HepG2 (cell line): ENCODE measurements around the gene MAP2K6. TPM values are rescaled to one million over a fixed set of nuclear protein-coding genes. Genes with fewer than 3 reads are reported as not detected.

Source experiments
- CREB1 ChIP-seq, 2 experiments: fragments of 450-650 bp in 1 of 2; IDR thresholded peaks; 2 replicates each; pipeline ENCODE4 v1.6.1; 2016 to 2017; ENCODE audit warnings: control low read depth in 1 of 2, mild to moderate bottlenecking in 1 of 2, missing compliant biosample characterization in 1 of 2, missing genetic modification characterization in 1 of 2
- ELF3 ChIP-seq: IDR thresholded peaks from 2 replicates; pipeline ENCODE4 v1.6.1; 2016; ENCODE audit warnings: missing genetic modification reagents, missing compliant biosample characterization
- GLI4 ChIP-seq: sonication (generic); formaldehyde crosslinking; IDR thresholded peaks from 2 replicates; pipeline ENCODE4 v1.5.1; 2020; ENCODE audit warnings: missing genetic modification reagents, mild to moderate bottlenecking, moderate library complexity, borderline replicate concordance
- KLF11 ChIP-seq: IDR thresholded peaks from 2 replicates; pipeline ENCODE4 v1.6.1; 2016; ENCODE audit warnings: missing compliant biosample characterization
- KLF12 ChIP-seq: sonication (generic); formaldehyde crosslinking; IDR thresholded peaks from 2 replicates; pipeline ENCODE4 v1.4.0; 2020; ENCODE audit warnings: missing genetic modification reagents, borderline replicate concordance
- NAIF1 ChIP-seq: sonication (generic); formaldehyde crosslinking; IDR thresholded peaks from 2 replicates; pipeline ENCODE4 v1.5.0; 2020; ENCODE audit warnings: mild to moderate bottlenecking, missing genetic modification reagents, borderline replicate concordance
- RARG ChIP-seq: sonication (generic); formaldehyde crosslinking; IDR thresholded peaks from 2 replicates; pipeline ENCODE4 v1.4.0; 2020; ENCODE audit warnings: low read depth, mild to moderate bottlenecking, missing genetic modification reagents
- RBAK ChIP-seq: sonication (generic); formaldehyde crosslinking; IDR thresholded peaks from 2 replicates; pipeline ENCODE4 v1.5.1; 2020; ENCODE audit warnings: mild to moderate bottlenecking, missing genetic modification reagents
- RXRA ChIP-seq: sonication (generic); formaldehyde crosslinking; IDR thresholded peaks from 2 replicates; pipeline ENCODE4 v1.5.1; 2020; ENCODE audit warnings: missing genetic modification reagents
- SNAI1 ChIP-seq: sonication (generic); formaldehyde crosslinking; IDR thresholded peaks from 2 replicates; pipeline ENCODE4 v1.5.0; 2020; ENCODE audit warnings: mild to moderate bottlenecking, missing genetic modification reagents, borderline replicate concordance
- TFDP2 ChIP-seq: sonication (generic); formaldehyde crosslinking; IDR thresholded peaks from 2 replicates; pipeline ENCODE4 v1.4.0; 2020; ENCODE audit warnings: missing genetic modification reagents
- XRCC5 ChIP-seq: fragments of 200-400 bp; formaldehyde crosslinking; optimal IDR thresholded peaks from 2 replicates; pipeline ENCODE3; 2017; ENCODE audit warnings: mild to moderate bottlenecking, low read length
- ZMAT5 ChIP-seq: sonication (generic); formaldehyde crosslinking; IDR thresholded peaks from 2 replicates; pipeline ENCODE4 v1.5.0; 2020; ENCODE audit warnings: mild to moderate bottlenecking, low read depth, missing genetic modification reagents, borderline replicate concordance
- ZNF136 ChIP-seq: sonication (generic); formaldehyde crosslinking; IDR thresholded peaks from 2 replicates; pipeline ENCODE4 v1.8.1; 2022; ENCODE audit warnings: low read depth, mild to moderate bottlenecking, moderate library complexity, missing genetic modification reagents
- ZNF235 ChIP-seq: sonication (generic); formaldehyde crosslinking; IDR thresholded peaks from 2 replicates; pipeline ENCODE4 v1.8.1; 2023; ENCODE audit warnings: mild to moderate bottlenecking, missing genetic modification reagents, borderline replicate concordance
- ZNF354B ChIP-seq: sonication (generic); formaldehyde crosslinking; IDR thresholded peaks from 2 replicates; pipeline ENCODE4 v1.8.0; 2022; ENCODE audit warnings: mild to moderate bottlenecking, missing genetic modification reagents
- ZNF460 ChIP-seq: sonication (generic); formaldehyde crosslinking; IDR thresholded peaks from 2 replicates; pipeline ENCODE4 v1.5.1; 2020; ENCODE audit warnings: missing genetic modification reagents, mild to moderate bottlenecking, borderline replicate concordance
- ZNF557 ChIP-seq: sonication (generic); formaldehyde crosslinking; IDR thresholded peaks from 2 replicates; pipeline ENCODE4 v1.4.0; 2020; ENCODE audit warnings: missing genetic modification reagents
- ZNF646 ChIP-seq: sonication (generic); formaldehyde crosslinking; IDR thresholded peaks from 2 replicates; pipeline ENCODE4 v1.9.0; 2021; ENCODE audit warnings: mild to moderate bottlenecking, missing genetic modification reagents
- ZNF782 ChIP-seq: sonication (generic); formaldehyde crosslinking; IDR thresholded peaks from 2 replicates; pipeline ENCODE4 v1.4.0; 2020; ENCODE audit warnings: missing genetic modification reagents, mild to moderate bottlenecking, borderline replicate concordance
- polyA plus RNA-seq, 8 experiments: library from polyadenylated mRNA; depleted of rRNA in 3 of 8; stranded (reverse) in 7 of 8; unstranded in 1 of 8; fragments of >200 nt; fragmentation: Illumina TruSeq in 4 of 8; extraction: Trizol in 4 of 8; gene quantifications; 2 replicates each; pipeline versions ENCODE4 v1.2.1 to v1.2.3, GENCODE V29; 2011 to 2016; ENCODE audit warnings: low read depth in 4 of 8, missing spikeins in 1 of 8, mixed read lengths in 1 of 8; ENCODE audit not compliant: insufficient read depth in 1 of 8
- total RNA-seq, 5 experiments: library from RNA; depleted of rRNA; stranded (reverse); fragments of >200 nt; fragmentation: Illumina TruSeq; extraction: Trizol; gene quantifications; 2 replicates each; pipeline ENCODE4 v1.2.3, GENCODE V29; 2016; ENCODE audit warnings: low read depth in 1 of 5

MAP2K6 gene
- total and polyA plus RNA-seq, 2 of the 13 experiments (the other 11 are each of a cell fraction or from before 2014, with no cell fraction given): 5.1 to 33.6 TPM

GRCh38 chr17:69390795-69391501 lies 23.5 kb upstream of the MAP2K6 start (continued):
- TF ChIP-seq ZNF782 (no peak), ZNF354B (CRISPR knock-in tag) (no peak), ZMAT5 (CRISPR knock-in tag) (no peak), XRCC5 (no peak), KLF11 (CRISPR knock-in tag) (0 out of 2 replicates have a peak, but pooled peaks have one; percentile 16), RXRA (CRISPR knock-in tag) (no peak), ZNF235 (no peak), ZNF557 (no peak), RBAK (CRISPR knock-in tag) (no peak), ZNF460 (CRISPR knock-in tag) (no peak), NAIF1 (CRISPR knock-in tag) (peak; percentile 78; the same call in 1 of the 2 replicates), ELF3 (0 out of 2 replicates have a peak, but pooled peaks have one; percentile 11), ZNF136 (CRISPR knock-in tag) (no peak), RARG (CRISPR knock-in tag) (no peak), CREB1 (IDR thresholded peaks at IDR 0.05) (no peak), CREB1 (CRISPR knock-in tag; IDR thresholded peaks at IDR 0.05) (peak; percentile 62), TFDP2 (CRISPR knock-in tag) (no peak), SNAI1 (no peak), ZNF646 (CRISPR knock-in tag) (no peak), GLI4 (CRISPR knock-in tag) (no peak), KLF12 (CRISPR knock-in tag) (no peak)
